Measurements from ENCODE around the gene ST6GALNAC1.
A peak's percentile ranks its signal among the peaks of the same experiment; 100 is the strongest.

ST6GALNAC1 gene, protein sequence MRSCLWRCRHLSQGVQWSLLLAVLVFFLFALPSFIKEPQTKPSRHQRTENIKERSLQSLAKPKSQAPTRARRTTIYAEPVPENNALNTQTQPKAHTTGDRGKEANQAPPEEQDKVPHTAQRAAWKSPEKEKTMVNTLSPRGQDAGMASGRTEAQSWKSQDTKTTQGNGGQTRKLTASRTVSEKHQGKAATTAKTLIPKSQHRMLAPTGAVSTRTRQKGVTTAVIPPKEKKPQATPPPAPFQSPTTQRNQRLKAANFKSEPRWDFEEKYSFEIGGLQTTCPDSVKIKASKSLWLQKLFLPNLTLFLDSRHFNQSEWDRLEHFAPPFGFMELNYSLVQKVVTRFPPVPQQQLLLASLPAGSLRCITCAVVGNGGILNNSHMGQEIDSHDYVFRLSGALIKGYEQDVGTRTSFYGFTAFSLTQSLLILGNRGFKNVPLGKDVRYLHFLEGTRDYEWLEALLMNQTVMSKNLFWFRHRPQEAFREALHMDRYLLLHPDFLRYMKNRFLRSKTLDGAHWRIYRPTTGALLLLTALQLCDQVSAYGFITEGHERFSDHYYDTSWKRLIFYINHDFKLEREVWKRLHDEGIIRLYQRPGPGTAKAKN

GRCh38 chr17:76643553-76644148 lies at the start of gene ST6GALNAC1:
ST6GALNAC1 (minus strand) TSS chr17:76643757; CDS start chr17:76643638, 119 bp downstream.
- DNase-seq (ENCODE audit: low read depth in 2 of 2), result no peak

- DNase-seq (ENCODE audit: low read depth in 2 of 2), result no peak
Observed at GRCh38 chr17:76691379-76692191, 48.0 kb upstream of the ST6GALNAC1 start.

DNA sequence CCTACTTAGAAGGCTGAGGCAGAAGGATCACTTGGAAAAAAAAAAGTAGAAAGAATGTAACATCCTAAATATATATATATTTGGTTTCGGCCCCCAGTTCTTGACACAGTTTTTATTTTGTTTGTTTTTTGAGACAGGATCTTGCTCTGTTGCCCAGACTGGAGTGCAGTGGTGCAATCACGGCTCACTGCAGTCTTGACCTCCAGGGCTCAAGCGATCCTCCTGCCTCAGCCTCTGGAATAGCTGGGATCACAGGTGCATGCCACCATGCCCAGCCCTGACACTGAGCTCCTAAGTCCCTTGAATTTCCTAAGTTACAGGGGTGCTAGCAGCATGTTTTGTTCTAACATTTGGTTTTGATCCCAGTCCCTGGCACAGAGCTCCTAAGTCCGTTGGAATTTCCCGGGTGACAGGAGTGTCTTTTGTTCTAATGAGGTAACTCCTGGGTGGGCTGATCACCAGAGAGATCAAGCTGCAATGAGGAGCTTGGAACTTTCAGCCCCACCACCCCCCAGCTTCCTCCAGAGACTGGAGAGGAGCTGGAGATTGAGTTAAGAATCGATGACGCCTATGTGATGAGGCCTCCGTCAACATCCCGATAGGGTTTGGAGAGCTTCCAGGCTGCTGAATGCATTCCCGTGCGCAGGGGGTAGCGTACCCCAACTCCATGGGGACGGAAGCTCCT lies 47.2 kb upstream of the ST6GALNAC1 start:
- no peak for DNase-seq (ENCODE audit: low read depth in 2 of 2)

- no peak for DNase-seq (ENCODE audit: low read depth in 2 of 2)
Observed at GRCh38 chr17:76689859-76690258, 46.3 kb upstream of the ST6GALNAC1 start.

GRCh38 chr17:76688165-76688622 lies 44.6 kb upstream of the ST6GALNAC1 start:
- DNase-seq (ENCODE audit: low read depth in 2 of 2), result no peak

GRCh38 chr17:76687298-76688164 lies 44.0 kb upstream of the ST6GALNAC1 start:
- no peak for DNase-seq (ENCODE audit: low read depth in 2 of 2)

- DNase-seq (ENCODE audit: low read depth in 2 of 2), result no peak
Observed at GRCh38 chr17:76686538-76687297, 43.2 kb upstream of the ST6GALNAC1 start.

- DNase-seq (ENCODE audit: low read depth in 2 of 2), result no peak
Observed at GRCh38 chr17:76685846-76686245, 42.3 kb upstream of the ST6GALNAC1 start.

- no peak for DNase-seq (ENCODE audit: low read depth in 2 of 2)
Observed at GRCh38 chr17:76685366-76685765, 41.8 kb upstream of the ST6GALNAC1 start.

DNA sequence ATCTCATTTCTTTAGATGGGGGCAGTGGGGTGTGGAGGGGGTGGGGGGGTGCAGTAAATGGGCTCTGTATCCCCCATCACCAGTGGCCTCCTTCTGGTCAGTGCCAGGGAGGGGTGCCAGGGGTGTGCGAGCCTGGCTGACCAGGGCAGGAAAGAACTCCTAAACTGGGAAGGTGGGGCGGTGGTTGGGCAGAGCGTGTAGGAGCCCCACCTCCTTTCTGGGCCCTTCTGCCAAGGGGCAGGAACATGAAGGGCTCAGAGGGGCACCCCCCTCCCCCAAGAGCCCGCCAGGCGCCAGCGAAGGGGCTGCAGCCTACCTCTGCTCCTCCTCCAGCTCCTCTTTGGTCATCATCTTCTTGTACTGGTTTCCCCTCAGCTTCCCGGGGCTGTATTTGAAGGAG lies 41.2 kb upstream of the ST6GALNAC1 start:
- no peak for DNase-seq (ENCODE audit: low read depth in 2 of 2)

DNA sequence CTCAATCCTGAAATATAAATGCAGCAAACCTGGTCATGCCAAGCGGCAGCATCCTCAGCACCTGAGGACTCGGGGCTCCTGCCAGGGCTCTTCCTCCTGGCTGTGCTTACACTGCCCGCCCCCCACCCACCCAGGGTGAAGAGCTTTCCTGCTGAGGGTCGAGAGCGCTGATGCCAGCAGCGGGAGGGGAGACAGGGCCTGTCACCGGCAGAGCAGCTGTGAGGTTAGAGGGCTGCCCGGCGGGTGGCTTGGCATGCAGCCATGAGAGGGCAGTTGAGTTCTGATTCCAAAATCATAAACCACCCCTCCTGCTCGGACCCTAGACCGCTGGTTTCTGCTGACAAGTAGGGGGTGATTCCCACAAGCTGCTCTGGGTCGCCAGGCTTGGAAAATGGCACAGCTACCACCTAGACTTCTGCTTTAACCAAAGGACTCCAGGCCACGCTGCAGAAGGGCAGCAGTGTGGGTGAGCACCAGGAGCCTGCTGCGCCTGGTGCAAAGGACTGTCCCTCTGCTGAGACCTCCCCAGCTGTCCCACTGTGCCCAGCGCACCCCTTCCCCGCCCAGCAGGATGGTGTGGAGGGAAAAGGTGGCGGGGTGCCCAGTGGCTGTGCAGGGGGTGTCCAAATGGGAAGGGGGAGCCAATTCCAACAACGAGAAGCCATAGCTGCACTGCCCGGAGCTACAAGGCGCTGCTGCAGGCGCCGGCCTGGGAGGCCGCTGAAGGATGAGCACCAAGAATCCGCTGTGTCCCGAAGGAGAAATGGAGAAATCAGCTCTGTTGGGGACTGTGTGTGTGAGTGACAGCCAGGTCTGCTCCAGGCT lies 40.6 kb upstream of the ST6GALNAC1 start:
- DNase-seq (ENCODE audit: low read depth in 2 of 2), result no peak

DNA sequence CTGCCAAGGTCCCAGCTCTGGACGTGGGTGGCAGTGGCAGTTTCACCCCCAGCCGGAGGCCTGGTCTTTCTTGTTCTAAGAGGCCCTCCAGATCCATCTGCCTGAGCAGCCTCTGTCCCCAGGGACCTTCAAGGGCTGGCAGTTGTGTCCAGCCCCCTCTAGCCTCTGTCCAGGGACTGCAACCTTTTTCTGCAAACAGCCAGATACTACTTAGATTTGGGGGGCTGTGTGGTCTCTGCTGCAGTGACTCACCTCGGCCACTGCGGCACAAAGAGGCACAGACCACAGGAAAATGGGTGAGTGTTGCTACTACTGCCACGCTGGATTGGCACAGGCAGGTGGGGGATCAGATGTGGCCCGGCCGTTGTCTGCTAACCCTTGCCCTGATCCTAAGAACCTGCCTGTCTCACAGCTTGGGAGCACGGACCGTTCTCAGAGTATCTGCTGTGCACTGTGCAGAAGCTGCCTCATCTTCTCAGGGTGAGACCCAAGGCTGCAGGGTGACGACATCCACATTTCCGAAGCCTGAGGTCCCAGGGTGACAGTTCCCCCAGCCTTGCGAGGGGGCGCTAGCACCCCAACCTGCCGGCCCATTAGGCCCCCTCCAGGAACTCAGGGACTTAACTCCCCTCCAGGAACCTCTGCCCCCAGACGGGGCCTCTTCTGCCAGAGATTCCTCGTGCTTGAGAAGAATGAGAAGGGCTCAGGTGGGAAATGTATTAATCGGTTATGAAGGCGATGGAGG lies 39.6 kb upstream of the ST6GALNAC1 start:
- DNase-seq (ENCODE audit: low read depth in 2 of 2), result no peak

- no peak for DNase-seq (ENCODE audit: low read depth in 2 of 2)
Observed at GRCh38 chr17:76682296-76682695, 38.7 kb upstream of the ST6GALNAC1 start.

DNA sequence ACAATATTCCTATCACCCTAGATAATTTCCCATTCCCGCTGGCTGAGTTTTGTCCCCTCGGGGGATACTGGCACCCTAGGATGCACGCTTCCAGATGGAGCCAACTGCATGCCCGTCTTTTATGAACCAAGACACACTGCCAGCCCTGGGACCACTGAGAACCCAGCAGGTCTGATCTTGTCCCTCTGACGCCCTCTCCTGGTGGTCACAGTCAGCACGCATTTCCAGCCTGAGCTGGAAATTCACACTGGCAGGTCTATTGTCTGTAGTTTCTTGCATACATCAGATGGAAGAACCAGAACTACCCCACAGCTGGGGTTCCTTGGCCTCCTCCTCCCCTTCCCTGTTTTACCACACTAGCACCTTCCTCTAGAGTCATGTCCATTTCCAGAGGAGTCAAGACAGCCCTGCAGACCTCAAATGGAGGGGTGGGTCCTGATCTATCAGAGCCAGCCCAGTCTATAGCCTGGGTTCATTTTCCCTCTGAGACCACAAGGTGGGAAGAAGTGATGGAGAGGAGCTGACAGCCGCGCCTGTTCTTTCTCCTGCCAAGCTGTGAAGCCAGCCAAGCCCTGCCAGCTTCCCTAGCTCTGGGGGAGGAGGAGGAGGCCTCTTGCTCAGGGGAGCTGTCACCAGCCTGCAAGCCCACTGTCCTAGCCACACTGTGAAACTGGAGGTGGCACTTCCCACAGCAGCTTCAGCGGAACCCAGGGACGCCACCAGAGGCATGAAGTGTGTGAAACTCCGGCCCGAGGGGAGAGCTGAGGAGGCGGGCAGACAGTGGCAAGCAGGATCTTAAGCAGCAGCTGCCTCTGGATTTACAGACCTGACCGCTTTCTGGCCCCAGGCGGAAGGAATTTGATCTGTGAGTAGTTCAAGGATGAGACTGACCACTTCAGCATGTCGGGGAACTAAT lies 37.9 kb upstream of the ST6GALNAC1 start:
- peak; percentile 49 to 57 for DNase-seq (ENCODE audit: low read depth in 2 of 2)

DNA sequence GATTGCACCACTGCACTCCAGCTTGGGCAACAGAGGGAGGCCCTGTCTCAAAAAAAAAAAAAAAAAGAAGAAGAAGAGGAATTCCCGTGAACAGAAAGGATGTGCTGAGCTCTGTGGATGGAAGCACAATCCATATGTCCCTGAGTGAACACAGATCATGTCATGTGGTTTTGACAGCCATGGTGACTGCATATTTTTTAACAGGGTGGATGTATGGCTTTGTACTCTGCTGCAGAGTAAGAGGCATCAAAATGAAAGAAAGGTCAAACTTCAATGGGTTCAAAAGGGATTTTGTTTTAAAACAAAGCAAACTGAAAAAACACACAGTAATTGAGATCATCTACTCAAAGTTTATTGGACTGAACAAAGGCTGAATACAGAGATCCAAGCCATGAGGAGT lies 35.7 kb upstream of the ST6GALNAC1 start:
- no peak for DNase-seq (ENCODE audit: low read depth in 2 of 2)

GRCh38 chr17:76678330-76678729 lies 34.8 kb upstream of the ST6GALNAC1 start:
- no peak for DNase-seq (ENCODE audit: low read depth in 2 of 2)

GRCh38 chr17:76677406-76677805 lies 33.8 kb upstream of the ST6GALNAC1 start:
- no peak for DNase-seq (ENCODE audit: low read depth in 2 of 2)

Measured in stimulated activated CD8-positive, alpha-beta memory T cell treated with anti-CD3 and anti-CD28 coated beads, Interleukin-2, amount 100 ng/mL, for 48 hours (primary cell).